BE2C (cell line): ENCODE data around the gene CLN6.
"Not testable (repeated sequence)": the region's sequence is repeated elsewhere in the genome, so short reads cannot be mapped to it uniquely, and the experiment has no call there.

ENCODE experiments used
- DNase-seq: peaks from one replicate; pipeline ENCODE4 v3.0.0-alpha.2; 2020
- H3K27me3 ChIP-seq: fragments of 250-450 bp; sonication (Bioruptor Pico); 2 replicates; pipeline ENCODE4 v1.5.1; 2020; ENCODE audit warnings: mild to moderate bottlenecking
- H3K36me3 ChIP-seq: fragments of 250-450 bp; sonication (Bioruptor Pico); 2 replicates; pipeline ENCODE4 v1.5.1; 2020; ENCODE audit warnings: mild to moderate bottlenecking
- H3K4me1 ChIP-seq: fragments of 250-450 bp; sonication (Bioruptor Pico); 2 replicates; pipeline ENCODE4 v1.5.1; 2020
- H3K4me3 ChIP-seq: 2 replicates; pipeline ENCODE4 v1.5.1; 2011; ENCODE audit warnings: low read depth, low read length
- H3K9me3 ChIP-seq: fragments of 250-450 bp; sonication (Bioruptor Pico); 2 replicates; pipeline ENCODE4 v1.5.1; 2020
- TF ChIP-seq, protein P1 (sequence below): IDR thresholded peaks from 2 replicates; pipeline ENCODE4 v1.5.1; 2012; ENCODE audit warnings: mild to moderate bottlenecking, low read depth, low read length

Gene CLN6

DNA sequence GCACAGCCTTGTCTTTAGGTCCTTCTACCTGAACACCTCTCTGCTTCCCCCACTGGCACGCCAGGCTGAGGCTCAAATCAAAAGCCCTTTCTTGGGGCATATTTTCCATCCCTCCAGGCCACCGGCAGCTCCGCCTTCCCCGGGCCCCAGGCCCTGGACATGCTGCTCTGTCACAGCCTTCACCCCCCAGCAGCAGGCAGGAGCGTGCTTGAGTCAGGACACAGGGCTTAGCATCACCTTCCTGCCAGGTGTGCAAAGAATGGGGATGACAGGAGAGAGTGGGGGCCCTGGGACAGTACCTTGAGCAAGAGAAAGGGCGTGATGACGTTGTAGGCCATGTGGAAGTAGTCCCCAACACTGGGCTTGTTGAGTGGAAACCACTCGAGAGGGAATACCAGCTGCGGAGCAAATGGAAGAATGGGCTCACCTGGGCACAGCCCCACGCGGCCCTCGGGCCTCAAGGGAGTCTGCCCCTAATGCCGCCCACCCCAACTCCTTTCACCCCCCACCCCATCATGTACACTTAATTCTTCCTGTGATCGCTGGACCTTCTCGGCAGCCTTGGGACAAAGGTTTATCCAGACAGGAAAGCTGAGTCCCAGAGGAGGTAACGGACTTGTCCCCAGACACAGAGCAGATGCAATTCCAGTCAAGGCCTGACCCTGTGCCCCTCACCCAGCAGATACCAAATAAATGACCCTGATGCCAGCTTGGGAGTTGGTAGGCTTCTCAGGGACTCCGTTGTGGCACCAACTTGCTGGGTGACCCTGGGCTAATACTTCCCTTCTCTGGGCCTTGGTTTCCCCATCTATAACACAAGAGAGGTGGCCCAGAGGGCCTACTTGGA, 15.3 kb downstream of the CLN6 start:
- H3K9me3 ChIP-seq = no peaks in the 10 kb centered on the region
- H3K4me3 ChIP-seq = no peak overlapping the region
- no peaks in the 10 kb centered on the region for H3K27me3 ChIP-seq
- H3K36me3 ChIP-seq = peaks cover 62% of the 10 kb centered on the region
- DNase-seq = no peak
- no peaks in the 10 kb centered on the region for H3K4me1 ChIP-seq
- TF ChIP-seq, protein P1, sequence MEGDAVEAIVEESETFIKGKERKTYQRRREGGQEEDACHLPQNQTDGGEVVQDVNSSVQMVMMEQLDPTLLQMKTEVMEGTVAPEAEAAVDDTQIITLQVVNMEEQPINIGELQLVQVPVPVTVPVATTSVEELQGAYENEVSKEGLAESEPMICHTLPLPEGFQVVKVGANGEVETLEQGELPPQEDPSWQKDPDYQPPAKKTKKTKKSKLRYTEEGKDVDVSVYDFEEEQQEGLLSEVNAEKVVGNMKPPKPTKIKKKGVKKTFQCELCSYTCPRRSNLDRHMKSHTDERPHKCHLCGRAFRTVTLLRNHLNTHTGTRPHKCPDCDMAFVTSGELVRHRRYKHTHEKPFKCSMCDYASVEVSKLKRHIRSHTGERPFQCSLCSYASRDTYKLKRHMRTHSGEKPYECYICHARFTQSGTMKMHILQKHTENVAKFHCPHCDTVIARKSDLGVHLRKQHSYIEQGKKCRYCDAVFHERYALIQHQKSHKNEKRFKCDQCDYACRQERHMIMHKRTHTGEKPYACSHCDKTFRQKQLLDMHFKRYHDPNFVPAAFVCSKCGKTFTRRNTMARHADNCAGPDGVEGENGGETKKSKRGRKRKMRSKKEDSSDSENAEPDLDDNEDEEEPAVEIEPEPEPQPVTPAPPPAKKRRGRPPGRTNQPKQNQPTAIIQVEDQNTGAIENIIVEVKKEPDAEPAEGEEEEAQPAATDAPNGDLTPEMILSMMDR = no peak

DNA sequence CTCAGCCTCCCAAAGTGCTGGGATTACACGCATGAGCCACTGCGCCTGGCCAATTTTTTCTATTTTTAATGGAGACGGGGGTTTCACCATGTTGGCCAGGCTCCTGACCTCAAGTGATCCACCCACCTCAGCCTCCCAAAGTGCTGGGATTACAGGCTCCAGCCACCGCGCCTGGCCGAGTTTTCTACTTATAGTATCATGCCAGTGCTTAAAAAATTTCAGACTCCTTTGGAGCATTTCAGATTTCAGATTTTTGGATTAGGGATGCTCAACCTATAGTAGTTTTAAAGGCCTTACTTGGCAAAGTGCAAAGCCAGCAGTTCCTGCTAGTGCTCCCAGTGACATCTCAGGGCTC, 16.1 kb downstream of the CLN6 start:
- H3K27me3 ChIP-seq, H3K4me3 ChIP-seq, H3K4me1 ChIP-seq, H3K9me3 ChIP-seq, DNase-seq: not testable (repeated sequence)
- peaks cover 60% of the 10 kb centered on the region for H3K36me3 ChIP-seq

DNA sequence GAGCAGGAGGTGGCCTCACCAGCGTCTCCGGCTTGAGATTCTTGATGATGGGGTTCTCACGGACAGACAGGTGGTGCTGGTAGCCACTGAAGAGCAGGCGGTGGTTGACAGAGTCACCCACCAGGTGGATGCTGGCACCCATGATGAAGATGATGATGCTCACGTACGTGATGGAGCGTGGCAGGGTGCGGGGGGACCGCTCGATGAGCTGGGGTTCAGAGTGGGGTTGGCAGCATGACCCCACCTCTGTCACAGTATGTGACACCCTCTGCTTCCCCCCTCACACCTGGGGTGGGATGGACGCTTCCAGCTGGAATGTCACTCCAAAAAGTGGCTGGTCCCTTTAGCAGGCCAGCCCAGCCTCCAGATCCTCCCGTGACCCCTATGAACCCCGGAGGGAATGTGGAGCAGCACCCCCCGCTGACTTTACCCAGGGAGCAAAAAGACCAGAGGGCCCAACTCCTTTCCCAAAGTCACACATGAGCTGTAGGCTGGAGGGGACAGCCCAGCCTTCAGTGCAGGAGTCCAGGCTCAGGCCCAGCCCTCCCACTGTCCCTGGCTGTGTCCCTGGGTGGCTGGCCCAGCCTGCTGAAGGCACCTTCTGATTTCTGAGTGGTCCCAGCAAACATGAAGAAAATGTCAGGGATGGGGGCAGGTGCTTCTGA, 17.7 kb downstream of the CLN6 start:
- Histone ChIP-seq H3K27me3 (no peaks in the 10 kb centered on the region), H3K4me1 (no peaks in the 10 kb centered on the region), H3K36me3 (peaks cover 52% of the 10 kb centered on the region), H3K9me3 (no peaks in the 10 kb centered on the region), H3K4me3 (no peak overlapping the region)
- DNase-seq = no peak
- TF ChIP-seq, protein P1 = no peak

- H3K36me3 ChIP-seq = peaks cover 49% of the 10 kb centered on the region
- TF ChIP-seq, protein P1 = peak; percentile 83
- H3K4me3 ChIP-seq = no peak overlapping the region
- H3K4me1 ChIP-seq = no peaks in the 10 kb centered on the region
- DNase-seq = peak; percentile 89
- no peaks in the 10 kb centered on the region for H3K9me3 ChIP-seq
- no peaks in the 10 kb centered on the region for H3K27me3 ChIP-seq
Observed at GRCh38 chr15:68210821-68211655, 18.5 kb downstream of the CLN6 start.

DNA sequence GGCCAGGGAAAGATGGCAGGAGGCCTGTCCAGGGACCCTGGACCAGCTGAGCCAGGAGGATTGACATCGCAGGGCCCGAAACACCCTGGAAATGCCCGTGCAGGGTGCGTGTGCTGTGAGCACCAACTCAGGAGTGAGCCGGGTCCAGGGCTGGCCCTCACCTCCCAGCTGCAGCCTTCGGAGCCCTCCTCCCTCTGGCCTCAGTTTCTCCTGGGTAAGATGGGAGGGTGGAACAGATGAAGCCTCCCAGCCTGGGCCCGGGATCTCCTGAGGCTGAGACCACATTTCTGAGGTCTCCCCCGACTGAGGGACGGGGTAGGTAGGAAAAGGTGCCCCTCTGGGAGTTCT, 19.1 kb downstream of the CLN6 start:
- TF ChIP-seq, protein P1 = no peak
- Histone ChIP-seq H3K4me3 (no peak overlapping the region), H3K36me3 (peaks cover 54% of the 10 kb centered on the region), H3K27me3 (no peaks in the 10 kb centered on the region), H3K9me3 (no peaks in the 10 kb centered on the region), H3K4me1 (no peaks in the 10 kb centered on the region)
- no peak for DNase-seq

DNA sequence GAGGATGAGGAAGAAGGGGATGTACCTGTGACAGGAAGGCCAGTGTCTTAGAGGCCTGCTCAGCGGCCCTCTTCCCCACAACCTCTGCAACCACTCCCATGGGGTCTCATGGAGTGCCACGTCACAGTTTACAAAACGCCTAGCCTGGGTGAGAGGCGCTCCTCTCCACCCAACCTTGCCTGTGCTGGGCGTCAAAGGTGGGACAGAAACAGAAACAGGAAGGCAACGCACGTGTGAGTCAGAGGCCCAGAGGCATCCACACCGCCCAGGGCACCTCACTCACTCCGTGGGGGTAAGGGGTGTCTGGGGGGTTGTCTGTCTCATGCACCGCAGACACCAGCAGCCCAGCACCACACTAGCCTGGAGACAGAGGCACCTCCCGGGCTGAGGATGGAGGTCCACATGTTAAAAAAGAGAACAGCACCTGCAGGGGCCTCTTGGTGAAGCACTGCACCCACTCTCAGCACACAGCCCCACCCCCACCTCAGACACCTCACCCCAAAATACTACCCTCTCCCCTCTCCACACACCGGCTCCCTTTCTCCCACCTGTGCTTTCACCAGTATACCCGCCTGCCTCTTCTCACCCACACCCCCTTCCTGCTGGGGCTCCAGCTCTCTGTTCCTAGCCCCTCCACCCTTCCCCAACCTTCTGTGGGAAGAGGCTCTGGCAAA, 19.7 kb downstream of the CLN6 start:
- peaks cover 55% of the 10 kb centered on the region for H3K36me3 ChIP-seq

More for the DNA sequence above, 19.7 kb downstream of the CLN6 start:
- no peaks in the 10 kb centered on the region for H3K9me3 ChIP-seq
- H3K27me3 ChIP-seq = no peaks in the 10 kb centered on the region
- TF ChIP-seq, protein P1 = no peak
- H3K4me3 ChIP-seq = no peak overlapping the region
- DNase-seq = no peak
- H3K4me1 ChIP-seq = no peaks in the 10 kb centered on the region
